A549 (cell line): ENCODE data around the gene LRAT. TPM values are rescaled to one million over a fixed set of nuclear protein-coding genes. Genes with fewer than 3 reads are reported as not detected.
A peak's percentile ranks its signal among the peaks of the same experiment; 100 is the strongest.

Source experiments
- ATAC-seq, 2 experiments: fragments of 200-7000 bp in 1 of 2; fragments of >200 bp in 1 of 2; cut with Nextera tagmentation in 1 of 2; cut with Tn5 transposase in 1 of 2; 3 replicates each; pipeline versions ENCODE4 v1.8.0 to v1.9.1; 2018 to 2020; ENCODE audit warnings: mild to moderate bottlenecking in 1 of 2, moderate library complexity in 1 of 2
- CTCF ChIA-PET: fragments of 300-600 bp; sonication (Branson Sonifier 250); formaldehyde crosslinking; extraction: SDS; loops from one replicate; lab custom pipeline; 2021; ENCODE audit warnings: antibody characterized with exemption, inconsistent platforms; lab: Yijun Ruan, JAX
- POLR2A ChIA-PET: fragments of 350-600 bp; formaldehyde crosslinking; extraction: SDS; loops from one replicate; lab custom pipeline; 2021; ENCODE audit warnings: antibody characterized with exemption, inconsistent platforms; lab: Yijun Ruan, JAX
- DNase-seq, 2 experiments: peaks; one replicate each; pipeline versions ENCODE4 v3.0.0 to v3.0.0-alpha.2; 2011 to 2016; ENCODE audit warnings: low read depth in 1 of 2, low spot score in 1 of 2
- FAIRE-seq: peaks from 2 replicates; lab custom pipeline; 2011; peaks lifted over from hg19 to GRCh38; lab: Jason Lieb, UNC
- H3K27ac ChIP-seq, 2 experiments: fragments of >200 bp; sonication (Bioruptor Twin); formaldehyde crosslinking; 3 replicates each; pipeline ENCODE4 v1.5.1; 2016 to 2017
- H3K4me1 ChIP-seq: fragments of >200 bp; sonication (Bioruptor Twin); formaldehyde crosslinking; 3 replicates; pipeline ENCODE4 v1.6.1; 2016
- H3K4me2 ChIP-seq: fragments of >200 bp; sonication (Bioruptor Twin); formaldehyde crosslinking; 3 replicates; pipeline ENCODE4 v1.6.1; 2016
- H3K4me3 ChIP-seq: fragments of >200 bp; sonication (Bioruptor Twin); formaldehyde crosslinking; 3 replicates; pipeline ENCODE4 v1.5.1; 2016
- H3K9me3 ChIP-seq: fragments of >200 bp; sonication (Bioruptor Twin); formaldehyde crosslinking; 3 replicates; pipeline ENCODE4 v1.6.1; 2016
- BCL3 ChIP-seq: fragments of >200 bp; sonication (Bioruptor Twin); formaldehyde crosslinking; IDR thresholded peaks from 3 replicates; pipeline ENCODE4 v1.6.1; 2016
- BHLHE40 ChIP-seq: IDR thresholded peaks from 2 replicates; pipeline ENCODE4 v1.6.1; 2012; ENCODE audit warnings: low read depth, low read length, inconsistent platforms
- CBX2 ChIP-seq: fragments of 200-600 bp; sonication (generic); IDR thresholded peaks from 2 replicates; pipeline ENCODE4 v1.6.1; 2016; ENCODE audit warnings: low read depth, mild to moderate bottlenecking, borderline replicate concordance
- CHD4 ChIP-seq: fragments of 200-600 bp; sonication (generic); IDR thresholded peaks from 2 replicates; pipeline ENCODE4 v1.6.1; 2016; ENCODE audit warnings: antibody characterized with exemption, mild to moderate bottlenecking, borderline replicate concordance
- CTCF ChIP-seq: fragments of >200 bp; sonication (Bioruptor Twin); formaldehyde crosslinking; IDR thresholded peaks from 3 replicates; pipeline ENCODE4 v1.5.1; 2016
- E2F6 ChIP-seq: IDR thresholded peaks from 2 replicates; pipeline ENCODE4 v1.6.1; 2012; ENCODE audit warnings: low read depth, borderline replicate concordance
- EHMT2 ChIP-seq: fragments of 200-600 bp; sonication (generic); IDR thresholded peaks from 2 replicates; pipeline ENCODE4 v1.6.1; 2016; ENCODE audit warnings: antibody characterized with exemption, low read depth, mild to moderate bottlenecking, moderate library complexity
- EP300 ChIP-seq, 2 experiments: fragments of >200 bp; sonication (Bioruptor Twin); formaldehyde crosslinking; IDR thresholded peaks; 2 replicates in 1 of 2; 3 replicates in 1 of 2; pipeline ENCODE4 v1.6.1; 2016 to 2017
- FOXS1 ChIP-seq: fragments of 250-450 bp; sonication (Bioruptor Pico); IDR thresholded peaks from 2 replicates; pipeline ENCODE4 v1.5.0; 2020; ENCODE audit warnings: mild to moderate bottlenecking, moderate library complexity
- HDAC2 ChIP-seq: fragments of 200-600 bp; sonication (generic); IDR thresholded peaks from 2 replicates; pipeline ENCODE4 v1.6.1; 2016
- HMGXB4 ChIP-seq: fragments of 250-450 bp; sonication (Bioruptor Pico); IDR thresholded peaks from 2 replicates; pipeline ENCODE4 v1.5.0; 2021; ENCODE audit warnings: mild to moderate bottlenecking, moderate library complexity, borderline replicate concordance
- HOXB13 ChIP-seq: fragments of 250-450 bp; sonication (Bioruptor Pico); IDR thresholded peaks from 2 replicates; pipeline ENCODE4 v1.5.0; 2020; ENCODE audit warnings: low read depth, mild to moderate bottlenecking, moderate library complexity
- HOXB5 ChIP-seq: fragments of 250-450 bp; sonication (Bioruptor Pico); IDR thresholded peaks from 2 replicates; pipeline ENCODE4 v1.5.0; 2020; ENCODE audit warnings: mild to moderate bottlenecking, moderate library complexity
- MAZ ChIP-seq: fragments of 150-350 bp; IDR thresholded peaks from 2 replicates; pipeline ENCODE4 v1.6.1; 2014; ENCODE audit warnings: antibody characterized with exemption, low read depth, low read length, borderline replicate concordance
- NR3C1 ChIP-seq: fragments of >200 bp; sonication (Bioruptor Twin); formaldehyde crosslinking; IDR thresholded peaks from 3 replicates; pipeline ENCODE4 v1.6.1; 2017
- PBX3 ChIP-seq: IDR thresholded peaks from 2 replicates; pipeline ENCODE4 v1.6.1; 2012
- PHF8 ChIP-seq: fragments of 200-600 bp; sonication (generic); IDR thresholded peaks from 2 replicates; pipeline ENCODE4 v1.6.1; 2016; ENCODE audit warnings: low read depth, mild to moderate bottlenecking, antibody characterized with exemption, moderate library complexity, borderline replicate concordance
- RFX5 ChIP-seq: fragments of 450-650 bp; IDR thresholded peaks from 2 replicates; pipeline ENCODE4 v1.7.1; 2014; ENCODE audit warnings: antibody characterized with exemption, mild to moderate bottlenecking, moderate library complexity
- RNF2 ChIP-seq: fragments of 200-600 bp; sonication (generic); IDR thresholded peaks from 2 replicates; pipeline ENCODE4 v1.6.1; 2016; ENCODE audit warnings: low read depth, mild to moderate bottlenecking, antibody characterized with exemption, moderate library complexity, borderline replicate concordance
- USF2 ChIP-seq: fragments of 450-650 bp; IDR thresholded peaks from 2 replicates; pipeline ENCODE4 v1.6.1; 2014; ENCODE audit warnings: antibody characterized with exemption
- ZC3H11A ChIP-seq: fragments of 450-650 bp; IDR thresholded peaks from 2 replicates; pipeline ENCODE4 v1.6.1; 2014; ENCODE audit warnings: antibody characterized with exemption, mild to moderate bottlenecking
- ZFP36 ChIP-seq: fragments of 450-650 bp; IDR thresholded peaks from 2 replicates; pipeline ENCODE4 v1.6.1; 2014; ENCODE audit warnings: borderline replicate concordance; ENCODE audit not compliant: partially characterized antibody
- ZNF302 ChIP-seq: fragments of 250-450 bp; sonication (Bioruptor Pico); IDR thresholded peaks from 2 replicates; pipeline ENCODE4 v1.9.0; 2021; ENCODE audit warnings: inconsistent platforms, mild to moderate bottlenecking, moderate library complexity
- ZSCAN20 ChIP-seq: fragments of 250-450 bp; sonication (Bioruptor Pico); IDR thresholded peaks from 2 replicates; pipeline ENCODE4 v1.8.0; 2022; ENCODE audit warnings: mild to moderate bottlenecking, moderate library complexity
- WGBS: methylation state at CpG from one replicate; pipeline ENCODE4 v1.1.6; 2017; ENCODE audit errors: missing lambda C conversion rate; 5-methylcytosine and 5-hydroxymethylcytosine counted together
- polyA minus RNA-seq: library from RNA; depleted of rRNA, polyadenylated mRNA; stranded (reverse); fragments of >200 nt; gene quantifications from 2 replicates; pipeline ENCODE4 v1.2.3, GENCODE V29; 2011; rRNA and poly(A)+ RNA removed
- polyA plus RNA-seq, 4 experiments: library from polyadenylated mRNA; depleted of rRNA in 3 of 4; stranded (reverse); fragments of >200 nt; fragmentation: RNase III in 1 of 4; extraction: RNeasy Plus Mini Kit Qiagen cat#74134 plus additional on column Dnase treatment in 1 of 4; gene quantifications; 2 replicates in 3 of 4; 3 replicates in 1 of 4; pipeline ENCODE4 v1.2.3, GENCODE V29; 2011 to 2017

The LRAT gene
- polyA plus RNA-seq (2011; rRNA removed), result 0.27 and 0.40 TPM in 2 replicates
- 0.05 TPM in 1 of 2 replicates, not detected in the other for polyA plus RNA-seq (2012; cell fraction: cytosol; rRNA removed)
- 0.02 TPM in 1 of 2 replicates, not detected in the other for polyA plus RNA-seq (2012; cell fraction: nucleus; rRNA removed)
- 0.08 to 0.18 TPM (median 0.13 TPM) in 3 replicates for polyA plus RNA-seq (2017; fragmentation: RNase III; extraction: RNeasy Plus Mini Kit Qiagen cat#74134 plus additional on column Dnase treatment)
- polyA minus RNA-seq, result not detected in 2 replicates

GRCh38 chr4:154743683-154744340 lies at the start of gene LRAT:
Gene LRAT, plus strand, starts transcription at chr4:154744000. Its CDS starts 327 bp downstream, at chr4:154744327.
- ATAC-seq, result peak; percentile 96
- WGBS, result 22% methylated on average over 23 of the region's 55 CpGs
- no peak for FAIRE-seq
- ChIA-PET POLR2A (no interaction called here), CTCF (no interaction called here)
- Histone ChIP-seq H3K4me3 (peak within 1 kb of the TSS; percentile 48), H3K9me3 (no peaks in the 10 kb centered on the region), H3K27ac (no peak within 1 kb of the TSS), H3K4me1 (peaks cover 7% of the 10 kb centered on the region; the same call in 1 of the 3 replicates), H3K4me2 (peak within 1 kb of the TSS; percentile 83)
- peak; percentile 10 to 69 for DNase-seq
- TF ChIP-seq CHD4 (no peak), ZSCAN20 (no peak), HOXB13 (CRISPR knock-in tag) (no peak), CBX2 (no peak), EHMT2 (no peak), HDAC2 (no peak), ZFP36 (no peak), MAZ (no peak), BHLHE40 (no peak), ZNF302 (CRISPR knock-in tag) (no peak), BCL3 (no peak), HMGXB4 (CRISPR knock-in tag) (no peak), USF2 (no peak), EP300 (IDR thresholded peaks at IDR 0.05) (no peak), RFX5 (no peak)

- 10% methylated on average over 3 of the region's 3 CpGs for WGBS
- no peaks in the 10 kb centered on the region for H3K9me3 ChIP-seq
- FAIRE-seq, result no peak
- H3K4me2 ChIP-seq, result no peak overlapping the region
- ATAC-seq, result no peak
- CTCF ChIA-PET, result no interaction called here
- no peak for DNase-seq
- no peak overlapping the region for H3K27ac ChIP-seq
- H3K4me3 ChIP-seq, result no peak overlapping the region
- POLR2A ChIA-PET, result no interaction called here
- no peaks in the 10 kb centered on the region for H3K4me1 ChIP-seq
- TF ChIP-seq HOXB5 (CRISPR knock-in tag), result no peak
- TF ChIP-seq E2F6, result no peak
- no peak for TF ChIP-seq PHF8
- TF ChIP-seq USF2, result no peak
- no peak for TF ChIP-seq HOXB13 (CRISPR knock-in tag)
- no peak for TF ChIP-seq FOXS1 (CRISPR knock-in tag)
- TF ChIP-seq ZC3H11A, result no peak
- no peak for TF ChIP-seq RNF2
- no peak for TF ChIP-seq NR3C1
- no peak for TF ChIP-seq CTCF
- TF ChIP-seq PBX3, result no peak
- TF ChIP-seq, all 56 proteins: peak for 0
These were observed 35.9 kb upstream of the LRAT start for GRCh38 chr4:154707877-154708276.
